Motor neuron (in vitro differentiated cells): Measurements from ENCODE around the gene GUSB. TPM values are rescaled to one million over a fixed set of nuclear protein-coding genes. Genes with fewer than 3 reads are reported as not detected.

Experiments used
- total RNA-seq, 8 experiments: library from RNA; unstranded; fragments of 300-600 nt; gene quantifications; 2 replicates each; pipeline versions ENCODE4 v1.2.3 to v1.2.4, GENCODE V29; 2022

Gene GUSB
- total RNA-seq, 8 experiments from 2014 or later, result 9.9 to 48.5 (median 18.0) TPM

Other genes starting within 250 kb of the GUSB start
- 10 to 100 TPM in 7 of 8 experiments, 1 to 10 TPM in 1; 9.9 to 24.4 (median 15.8) TPM for gene VKORC1L1, start 109.1 kb downstream of the GUSB start, total RNA-seq
- gene ASL, start 93.6 kb upstream of the GUSB start, total RNA-seq, result 10 to 100 TPM in 5 of 8 experiments, 1 to 10 TPM in 3; 5.5 to 20.2 (median 12.3) TPM
- 10 to 100 TPM; 16.3 to 34.0 (median 21.4) TPM for gene CRCP, start 132.6 kb upstream of the GUSB start, total RNA-seq
- 10 to 100 TPM in 7 of 8 experiments, 1 to 10 TPM in 1; 6.1 to 67.1 (median 28.8) TPM for gene TPST1, start 223.1 kb upstream of the GUSB start, total RNA-seq